KOPT-K1 (cell line): ENCODE measurements around the gene MCL1.

Experiments used
- H3K27ac ChIP-seq: fragments of 200-600 bp; sonication (generic); 2 replicates; pipeline ENCODE4 v1.5.1; 2016; ENCODE audit warnings: antibody characterized with exemption, mild to moderate bottlenecking, low read depth, low read length; ENCODE audit not compliant: poor library complexity, severe bottlenecking
- H3K36me3 ChIP-seq: fragments of 200-600 bp; sonication (generic); 2 replicates; pipeline ENCODE4 v1.5.1; 2017; ENCODE audit warnings: antibody characterized with exemption, mild to moderate bottlenecking, low read length, moderate library complexity; ENCODE audit not compliant: insufficient read depth
- H3K9me3 ChIP-seq: fragments of 200-600 bp; sonication (generic); 2 replicates; pipeline ENCODE4 v1.5.1; 2017; ENCODE audit warnings: antibody characterized with exemption, low read length, mild to moderate bottlenecking; ENCODE audit not compliant: insufficient read depth, poor library complexity, severe bottlenecking

Gene MCL1

GRCh38 chr1:150548632-150549495 lies 30.5 kb downstream of the MCL1 start, which contains the start of gene ADAMTSL4:
TSS of gene ADAMTSL4 (plus strand) at chr1:150549408. CDS start at chr1:150552289, 2,881 bp downstream.
- no peaks in the 10 kb centered on the region for H3K36me3 ChIP-seq
- H3K27ac ChIP-seq = no peak within 1 kb of the TSS
- no peaks in the 10 kb centered on the region for H3K9me3 ChIP-seq

GRCh38 chr1:150548324-150548631 lies 31.1 kb downstream of the MCL1 start:
- H3K36me3 ChIP-seq = no peaks in the 10 kb centered on the region
- H3K9me3 ChIP-seq = no peaks in the 10 kb centered on the region
- no peak overlapping the region for H3K27ac ChIP-seq

- Histone ChIP-seq H3K36me3 (no peaks in the 10 kb centered on the region), H3K27ac (no peak overlapping the region), H3K9me3 (no peaks in the 10 kb centered on the region)
Observed at GRCh38 chr1:150546294-150546937, 33.0 kb downstream of the MCL1 start.

GRCh38 chr1:150545486-150546032 lies 33.9 kb downstream of the MCL1 start:
- no peaks in the 10 kb centered on the region for H3K9me3 ChIP-seq
- no peaks in the 10 kb centered on the region for H3K36me3 ChIP-seq
- no peak overlapping the region for H3K27ac ChIP-seq

GRCh38 chr1:150544204-150544603 lies 35.2 kb downstream of the MCL1 start:
- no peaks in the 10 kb centered on the region for H3K36me3 ChIP-seq
- no peak overlapping the region for H3K27ac ChIP-seq
- H3K9me3 ChIP-seq = no peaks in the 10 kb centered on the region

GRCh38 chr1:150543500-150544143 lies 35.8 kb downstream of the MCL1 start:
- Histone ChIP-seq H3K27ac (no peak overlapping the region), H3K36me3 (no peaks in the 10 kb centered on the region), H3K9me3 (no peaks in the 10 kb centered on the region)

GRCh38 chr1:150537732-150538684 lies 41.4 kb downstream of the MCL1 start:
- Histone ChIP-seq H3K27ac (no peak overlapping the region), H3K36me3 (no peaks in the 10 kb centered on the region), H3K9me3 (no peaks in the 10 kb centered on the region)

GRCh38 chr1:150536836-150537731 lies 42.3 kb downstream of the MCL1 start:
- Histone ChIP-seq H3K27ac (no peak overlapping the region), H3K36me3 (no peaks in the 10 kb centered on the region)

GRCh38 chr1:150535511-150536287 lies 43.7 kb downstream of the MCL1 start:
- no peaks in the 10 kb centered on the region for H3K9me3 ChIP-seq
- no peaks in the 10 kb centered on the region for H3K36me3 ChIP-seq
- H3K27ac ChIP-seq = no peak overlapping the region

More at GRCh38 chr1:150536836-150537731, 42.3 kb downstream of the MCL1 start:
- no peaks in the 10 kb centered on the region for H3K9me3 ChIP-seq

- H3K27ac ChIP-seq = no peak overlapping the region
- H3K36me3 ChIP-seq = no peaks in the 10 kb centered on the region
- H3K9me3 ChIP-seq = no peaks in the 10 kb centered on the region
Observed at GRCh38 chr1:150534002-150534401, 45.4 kb downstream of the MCL1 start.

GRCh38 chr1:150532860-150533259 lies 46.5 kb downstream of the MCL1 start:
- H3K36me3 ChIP-seq = no peaks in the 10 kb centered on the region
- no peak overlapping the region for H3K27ac ChIP-seq
- H3K9me3 ChIP-seq = no peaks in the 10 kb centered on the region

- Histone ChIP-seq H3K36me3 (no peaks in the 10 kb centered on the region), H3K9me3 (no peaks in the 10 kb centered on the region), H3K27ac (no peak overlapping the region)
Observed at GRCh38 chr1:150530491-150531159, 48.8 kb downstream of the MCL1 start.

GRCh38 chr1:150529017-150529416 lies 50.4 kb downstream of the MCL1 start:
- Histone ChIP-seq H3K27ac (no peak overlapping the region), H3K9me3 (no peaks in the 10 kb centered on the region), H3K36me3 (no peaks in the 10 kb centered on the region)
